Lung (tissue), 12 donors: ENCODE measurements around the gene CTNNB1. TPM values are rescaled to one million over a fixed set of nuclear protein-coding genes. Genes with fewer than 3 reads are reported as not detected.

ENCODE experiments used
- ATAC-seq: fragments of 200-7000 bp; cut with Tn5 transposase; one replicate; pipeline ENCODE4 v1.9.1; 2020; ENCODE audit warnings: moderate number of reproducible peaks; ENCODE audit not compliant: insufficient read depth, low FRiP score
- DNase-seq, 3 donors: peaks; one replicate each; pipeline ENCODE4 v3.0.0-alpha.2; 2013 to 2017
- H3K27ac ChIP-seq, 2 donors: one replicate each; pipeline ENCODE4 v1.5.1; 2013; ENCODE audit warnings: mild to moderate bottlenecking in 2 of 2, moderate library complexity in 2 of 2, control low read depth in 1 of 2, inconsistent platforms in 1 of 2, low read depth in 1 of 2, low read length in 1 of 2
- H3K27me3 ChIP-seq, 3 donors: one replicate each; pipeline ENCODE4 v1.5.1; 2013; ENCODE audit warnings: low read length in 2 of 3; ENCODE audit not compliant: control insufficient read depth in 3 of 3, insufficient read depth in 3 of 3
- H3K36me3 ChIP-seq, 4 donors: one replicate each; pipeline ENCODE4 v1.5.1; 2013; ENCODE audit warnings: low read length in 4 of 4, mild to moderate bottlenecking in 1 of 4, moderate library complexity in 1 of 4; ENCODE audit not compliant: control insufficient read depth in 4 of 4, insufficient read depth in 4 of 4
- H3K4me1 ChIP-seq, 5 donors: one replicate each; pipeline ENCODE4 v1.5.1; 2013; ENCODE audit warnings: low read length in 5 of 5, mild to moderate bottlenecking in 2 of 5, moderate library complexity in 1 of 5; ENCODE audit not compliant: control insufficient read depth in 5 of 5, insufficient read depth in 5 of 5
- H3K4me3 ChIP-seq: one replicate; pipeline ENCODE4 v1.5.1; 2013; ENCODE audit warnings: mild to moderate bottlenecking, control low read depth, moderate library complexity
- H3K9ac ChIP-seq, 2 donors: one replicate each; pipeline ENCODE4 v1.5.1; 2013; ENCODE audit warnings: low read length in 2 of 2, control low read depth in 1 of 2; ENCODE audit not compliant: insufficient read depth in 1 of 2
- H3K9me3 ChIP-seq, 4 donors: one replicate each; pipeline ENCODE4 v1.5.1; 2013; ENCODE audit warnings: low read length in 3 of 4, mild to moderate bottlenecking in 1 of 4, moderate library complexity in 1 of 4; ENCODE audit not compliant: control insufficient read depth in 4 of 4, insufficient read depth in 3 of 4
- CTCF ChIP-seq: IDR thresholded peaks from 2 replicates; pipeline ENCODE4 v1.5.1; 2012; ENCODE audit warnings: mild to moderate bottlenecking; ENCODE audit errors: control extremely low read depth, extremely low read depth
- WGBS, 2 donors: extraction: QIAGEN DNeasy Blood & Tissue Kit; methylation state at CpG; one replicate each; pipeline ENCODE4 v1.1.7; 2013; 5-methylcytosine and 5-hydroxymethylcytosine counted together
- polyA plus RNA-seq, 2 donors: library from polyadenylated mRNA; stranded (reverse); fragments of 200-250 nt; gene quantifications; one replicate each; pipeline ENCODE4 v1.2.1, GENCODE V29; 2013
- total RNA-seq, 2 donors: library from RNA; depleted of rRNA in 1 of 2; stranded (reverse); fragments of >200 nt in 1 of 2; gene quantifications; one replicate each; pipeline ENCODE4 v1.2.1, GENCODE V29; 2014 to 2021
- donor health status: control.
- donor health status: control.
- donor health status: Bipolar disorder and iron deficiency.
- donor health status: healthy.
- donor health status: DM: yes; HTN: yes; CAD: no.

Gene CTNNB1
- total and polyA plus RNA-seq, 4 donors = 90.3 to 631 (median 315) TPM

DNA sequence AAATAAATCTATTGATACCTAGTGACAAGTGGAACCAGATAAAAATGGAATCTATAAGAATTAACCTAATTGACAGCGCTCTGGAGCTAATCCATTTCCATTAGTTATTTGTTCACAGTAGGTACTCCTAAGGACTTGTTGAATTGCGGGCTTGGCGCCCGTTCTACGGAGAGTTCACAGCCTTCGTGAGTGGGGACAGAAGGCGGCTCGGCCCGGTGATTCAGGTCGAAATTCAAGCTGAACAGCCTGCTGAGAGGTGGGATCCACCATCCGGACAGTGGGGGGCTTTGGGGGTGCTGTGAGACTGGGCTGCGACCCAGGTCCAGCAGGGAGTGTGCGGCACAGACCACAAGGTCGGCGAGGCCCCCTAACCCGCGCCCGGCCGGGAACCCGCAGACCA lies 779 bp upstream of the CTNNB1 start:
- Histone ChIP-seq H3K36me3 (peaks cover 0 to 3% (median 0%) of the 10 kb centered on the region in 4 donors), H3K9me3 (no peaks in the 10 kb centered on the region), H3K27me3 (peaks cover 0 to 3% (median 2%) of the 10 kb centered on the region in 3 donors), H3K9ac (peak overlapping the region in 1 of 2 donors; percentile 55), H3K27ac (peak overlapping the region; percentile 98 to 99), H3K4me3 (peak overlapping the region; percentile 69), H3K4me1 (peaks cover 1 to 26% (median 8%) of the 10 kb centered on the region in 5 donors)
- peak in 2 of 3 donors; percentile 42 to 50 for DNase-seq
- ATAC-seq = peak; percentile 2
- WGBS, 2 donors = 2 to 5% methylated on average over 20 of the region's 20 CpGs
- TF ChIP-seq CTCF = no peak

DNA sequence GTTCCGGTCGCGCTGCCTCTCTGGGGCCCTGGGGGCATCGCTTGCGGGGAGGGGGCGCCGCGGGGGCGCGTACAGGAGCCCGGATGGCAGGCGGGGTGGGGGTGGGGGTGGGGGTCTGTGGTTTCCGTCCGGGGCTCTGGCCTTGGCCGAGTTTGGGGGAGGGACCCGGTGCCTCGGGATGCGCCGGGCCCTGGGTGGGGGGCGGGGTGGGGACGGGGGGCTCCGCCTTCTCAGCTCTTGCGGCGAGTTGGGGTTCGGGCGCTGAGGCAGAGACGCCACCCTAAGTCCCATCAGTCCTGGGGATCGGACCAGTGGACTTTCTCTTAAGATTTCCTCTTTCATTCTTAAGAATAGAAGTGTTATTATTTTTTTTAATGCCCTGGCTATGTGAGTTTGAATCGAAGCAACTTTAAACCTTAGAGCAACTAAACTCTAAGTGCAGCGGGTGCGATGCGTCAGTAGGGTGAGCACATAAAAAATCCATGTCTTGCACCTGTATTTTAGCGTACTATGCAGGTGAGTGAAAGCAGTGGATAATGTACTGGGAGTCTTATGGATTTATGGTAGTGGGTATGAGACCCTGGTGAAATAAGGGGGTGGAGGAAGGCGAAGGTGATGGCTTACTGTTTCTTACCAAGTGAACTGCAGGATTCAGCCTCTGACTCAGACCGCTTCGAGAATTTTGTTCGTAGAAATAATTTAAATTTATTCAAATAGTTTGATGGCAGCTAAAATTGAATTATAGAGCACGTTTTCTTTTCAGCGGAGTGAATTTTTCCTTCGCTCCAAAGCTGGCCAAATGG lies 762 bp downstream of the CTNNB1 start:
- no peak for TF ChIP-seq CTCF
- Histone ChIP-seq H3K4me1 (peaks cover 1 to 38% (median 9%) of the 10 kb centered on the region in 5 donors), H3K36me3 (peaks cover 0 to 3% (median 0%) of the 10 kb centered on the region in 4 donors), H3K9me3 (no peaks in the 10 kb centered on the region), H3K4me3 (peak overlapping the region; percentile 100), H3K9ac (peak overlapping the region; percentile 77 to 93), H3K27me3 (peaks cover 0 to 3% (median 2%) of the 10 kb centered on the region in 3 donors), H3K27ac (peak overlapping the region; percentile 98 to 99)
- WGBS, 2 donors = 0 to 1% methylated on average over 31 to 40 of the region's 40 CpGs
- DNase-seq (peak; percentile 62 to 68 (median 64)), ATAC-seq (no peak)

GRCh38 chr3:41200669-41201021 lies 1.3 kb downstream of the CTNNB1 start:
- DNase-seq (peak; percentile 34 to 70 (median 59)), ATAC-seq (no peak)
- Histone ChIP-seq H3K9ac (peak overlapping the region; percentile 77 to 93), H3K36me3 (peaks cover 0 to 3% (median 0%) of the 10 kb centered on the region in 4 donors), H3K4me1 (peaks cover 4 to 41% (median 10%) of the 10 kb centered on the region in 5 donors), H3K27ac (peak overlapping the region; percentile 69 to 91), H3K9me3 (no peaks in the 10 kb centered on the region), H3K27me3 (peaks cover 0 to 3% (median 2%) of the 10 kb centered on the region in 3 donors), H3K4me3 (peak overlapping the region; percentile 44)
- WGBS, 2 donors = 0 to 1% methylated on average over 7 of the region's 7 CpGs
- TF ChIP-seq CTCF = no peak
